Stomach smooth muscle (tissue), 2 donors: ENCODE data around the gene AHDC1.
"Not testable (repeated sequence)": the region's sequence is repeated elsewhere in the genome, so short reads cannot be mapped to it uniquely, and the experiment has no call there.

Experiments
- H3K27ac ChIP-seq: one replicate; pipeline ENCODE4 v1.7.0; 2013; ENCODE audit warnings: mild to moderate bottlenecking, low read length, inconsistent platforms
- H3K27me3 ChIP-seq, 2 donors: one replicate each; pipeline ENCODE4 v1.7.0; 2013; ENCODE audit warnings: low read length in 2 of 2; ENCODE audit not compliant: insufficient read depth in 2 of 2, control insufficient read depth in 1 of 2
- H3K36me3 ChIP-seq, 2 donors: one replicate each; pipeline ENCODE4 v1.7.0; 2013; ENCODE audit warnings: low read length in 2 of 2; ENCODE audit not compliant: control insufficient read depth in 2 of 2, insufficient read depth in 2 of 2
- H3K4me1 ChIP-seq: one replicate; pipeline ENCODE4 v1.7.0; 2013; ENCODE audit warnings: low read length; ENCODE audit not compliant: control insufficient read depth, insufficient read depth
- H3K4me3 ChIP-seq, 2 donors: one replicate each; pipeline ENCODE4 v1.7.0; 2013; ENCODE audit warnings: low read length in 2 of 2
- H3K9ac ChIP-seq, 2 donors: one replicate each; pipeline ENCODE4 v1.7.0; 2013; ENCODE audit warnings: low read length in 2 of 2, mild to moderate bottlenecking in 1 of 2
- H3K9me3 ChIP-seq, 2 donors: one replicate each; pipeline ENCODE4 v1.7.0; 2013; ENCODE audit warnings: low read length in 2 of 2; ENCODE audit not compliant: control insufficient read depth in 2 of 2
- donor health status: healthy.
- donor health status: Pancreatic carcinoma.

AHDC1 gene

GRCh38 chr1:27621051-27621920, 17.3 kb upstream of the AHDC1 start:
- Histone ChIP-seq H3K27me3 (peaks cover 0 to 4% of the 10 kb centered on the region in 2 donors), H3K4me3 (no peak overlapping the region), H3K9ac (no peak overlapping the region), H3K27ac (no peak overlapping the region), H3K9me3 (no peaks in the 10 kb centered on the region), H3K4me1 (peaks cover 3% of the 10 kb centered on the region), H3K36me3 (no peaks in the 10 kb centered on the region)

- H3K36me3 ChIP-seq, H3K4me3 ChIP-seq, H3K9ac ChIP-seq, H3K9me3 ChIP-seq, H3K4me1 ChIP-seq, H3K27ac ChIP-seq, H3K27me3 ChIP-seq: not testable (repeated sequence)
Measured at GRCh38 chr1:27619782-27620438, 16.0 kb upstream of the AHDC1 start.

GRCh38 chr1:27618341-27619082, 14.6 kb upstream of the AHDC1 start:
- Histone ChIP-seq H3K27ac (no peak overlapping the region), H3K9me3 (no peaks in the 10 kb centered on the region), H3K9ac (no peak overlapping the region), H3K4me3 (no peak overlapping the region), H3K27me3 (peaks cover 5 to 7% of the 10 kb centered on the region in 2 donors), H3K36me3 (no peaks in the 10 kb centered on the region), H3K4me1 (peaks cover 6% of the 10 kb centered on the region)

- Histone ChIP-seq H3K9ac (no peak overlapping the region), H3K4me3 (no peak overlapping the region), H3K9me3 (no peaks in the 10 kb centered on the region), H3K4me1 (peaks cover 6% of the 10 kb centered on the region), H3K36me3 (no peaks in the 10 kb centered on the region), H3K27me3 (peaks cover 5 to 7% of the 10 kb centered on the region in 2 donors), H3K27ac (no peak overlapping the region)
Measured at GRCh38 chr1:27617420-27617819, 13.5 kb upstream of the AHDC1 start.

- Histone ChIP-seq H3K9me3 (no peaks in the 10 kb centered on the region), H3K4me3 (no peak overlapping the region), H3K27ac (no peak overlapping the region), H3K9ac (no peak overlapping the region), H3K27me3 (peaks cover 5 to 7% of the 10 kb centered on the region in 2 donors), H3K4me1 (peaks cover 6% of the 10 kb centered on the region), H3K36me3 (no peaks in the 10 kb centered on the region)
Measured at GRCh38 chr1:27616441-27616840, 12.5 kb upstream of the AHDC1 start.

GRCh38 chr1:27615346-27616192, 11.6 kb upstream of the AHDC1 start:
- Histone ChIP-seq H3K9ac (no peak overlapping the region), H3K4me1 (peaks cover 6% of the 10 kb centered on the region), H3K27me3 (peaks cover 5 to 7% of the 10 kb centered on the region in 2 donors), H3K9me3 (no peaks in the 10 kb centered on the region), H3K4me3 (no peak overlapping the region), H3K27ac (no peak overlapping the region), H3K36me3 (no peaks in the 10 kb centered on the region)

- Histone ChIP-seq H3K27ac (no peak overlapping the region), H3K4me1 (peaks cover 6% of the 10 kb centered on the region), H3K9me3 (no peaks in the 10 kb centered on the region), H3K36me3 (no peaks in the 10 kb centered on the region), H3K4me3 (no peak overlapping the region), H3K27me3 (peaks cover 5 to 7% of the 10 kb centered on the region in 2 donors), H3K9ac (no peak overlapping the region)
Measured at GRCh38 chr1:27614625-27615344, 10.8 kb upstream of the AHDC1 start.

GRCh38 chr1:27614043-27614624, 10.2 kb upstream of the AHDC1 start:
- Histone ChIP-seq H3K4me1 (peaks cover 9% of the 10 kb centered on the region), H3K9ac (no peak overlapping the region), H3K36me3 (no peaks in the 10 kb centered on the region), H3K27ac (no peak overlapping the region), H3K27me3 (peaks cover 5 to 7% of the 10 kb centered on the region in 2 donors), H3K9me3 (no peaks in the 10 kb centered on the region), H3K4me3 (no peak overlapping the region)

- Histone ChIP-seq H3K4me3 (no peak overlapping the region), H3K9ac (no peak overlapping the region), H3K9me3 (no peaks in the 10 kb centered on the region), H3K27ac (no peak overlapping the region), H3K36me3 (no peaks in the 10 kb centered on the region), H3K4me1 (peaks cover 11% of the 10 kb centered on the region), H3K27me3 (peaks cover 5 to 7% of the 10 kb centered on the region in 2 donors)
Measured at GRCh38 chr1:27612718-27613117, 8.8 kb upstream of the AHDC1 start.
